ENCODE results near the gene GXYLT1.

DNA sequence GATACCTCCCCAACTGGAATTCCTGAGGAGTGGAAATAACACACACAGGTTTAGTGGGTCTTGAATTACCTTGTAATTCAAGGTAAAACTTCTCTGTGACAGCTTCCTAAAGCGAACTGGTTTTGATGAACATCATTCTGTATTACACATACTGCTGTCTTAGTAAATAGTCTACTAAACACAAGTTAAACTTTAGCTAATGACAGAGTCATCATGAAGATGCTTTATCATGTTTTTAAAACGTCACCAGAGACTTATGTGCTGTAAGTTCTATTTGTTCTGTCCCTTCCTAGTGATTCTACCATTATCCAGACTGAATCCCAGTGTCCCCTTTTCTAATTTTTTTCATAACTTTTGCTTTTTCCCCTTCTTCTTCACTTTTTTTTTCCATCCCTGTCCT, 11.6 kb upstream of the GXYLT1 start:
- TF ChIP-seq, protein P1, sequence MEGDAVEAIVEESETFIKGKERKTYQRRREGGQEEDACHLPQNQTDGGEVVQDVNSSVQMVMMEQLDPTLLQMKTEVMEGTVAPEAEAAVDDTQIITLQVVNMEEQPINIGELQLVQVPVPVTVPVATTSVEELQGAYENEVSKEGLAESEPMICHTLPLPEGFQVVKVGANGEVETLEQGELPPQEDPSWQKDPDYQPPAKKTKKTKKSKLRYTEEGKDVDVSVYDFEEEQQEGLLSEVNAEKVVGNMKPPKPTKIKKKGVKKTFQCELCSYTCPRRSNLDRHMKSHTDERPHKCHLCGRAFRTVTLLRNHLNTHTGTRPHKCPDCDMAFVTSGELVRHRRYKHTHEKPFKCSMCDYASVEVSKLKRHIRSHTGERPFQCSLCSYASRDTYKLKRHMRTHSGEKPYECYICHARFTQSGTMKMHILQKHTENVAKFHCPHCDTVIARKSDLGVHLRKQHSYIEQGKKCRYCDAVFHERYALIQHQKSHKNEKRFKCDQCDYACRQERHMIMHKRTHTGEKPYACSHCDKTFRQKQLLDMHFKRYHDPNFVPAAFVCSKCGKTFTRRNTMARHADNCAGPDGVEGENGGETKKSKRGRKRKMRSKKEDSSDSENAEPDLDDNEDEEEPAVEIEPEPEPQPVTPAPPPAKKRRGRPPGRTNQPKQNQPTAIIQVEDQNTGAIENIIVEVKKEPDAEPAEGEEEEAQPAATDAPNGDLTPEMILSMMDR (IDR thresholded peaks at IDR 0.05), result no peak
- no peak for TF ChIP-seq POLR2AphosphoS5 (IDR thresholded peaks at IDR 0.05; ENCODE audit: insufficient read depth in 1 of 2, low read depth in 1 of 2)
- TF ChIP-seq POLR2A (IDR thresholded peaks at IDR 0.05), result no peak

All from vagina (tissue), 2 donors.